Right kidney (tissue), 9 donors: ENCODE results near the gene FAM200C.
"Not testable (repeated sequence)": the region's sequence is repeated elsewhere in the genome, so short reads cannot be mapped to it uniquely, and the experiment has no call there.

Experiments used
- DNase-seq: peaks from one replicate; pipeline ENCODE4 v3.0.0-alpha.2; 2016
- long read RNA-seq, 8 donors: transcript quantifications; one replicate each; lab custom pipeline, GENCODE V29; 2026

Gene FAM200C
- long read RNA-seq, donor 1, transcript ZBED8-201 (2 exons, 2,851 nt): major isoform, 11 of 11 reads
- long read RNA-seq, donor 1, partial matches to known transcripts: 0 of 11 reads
- long read RNA-seq, donor 1, other reads (novel, unspliced or antisense): 0 of 11 reads
- long read RNA-seq, donor 2, transcript ZBED8-201 (2 exons, 2,851 nt): major isoform, 6 of 6 reads
- long read RNA-seq, donor 2, partial matches to known transcripts: 0 of 6 reads
- long read RNA-seq, donor 2, other reads (novel, unspliced or antisense): 0 of 6 reads
- long read RNA-seq, donor 3, partial matches to known transcripts: 0 of 4 reads
- long read RNA-seq, donor 3, other reads (novel, unspliced or antisense): 0 of 4 reads
- long read RNA-seq, donor 4, partial matches to known transcripts: 11 of 15 reads
- long read RNA-seq, donor 4, other reads (novel, unspliced or antisense): 0 of 15 reads
- long read RNA-seq, donor 5, transcript ZBED8-201 (2 exons, 2,851 nt): major isoform, 6 of 6 reads
- long read RNA-seq, donor 5, partial matches to known transcripts: 0 of 6 reads
- long read RNA-seq, donor 5, other reads (novel, unspliced or antisense): 0 of 6 reads
- long read RNA-seq, donor 6, transcript ZBED8-201 (2 exons, 2,851 nt): major isoform, 7 of 7 reads
- long read RNA-seq, donor 6, partial matches to known transcripts: 0 of 7 reads
- long read RNA-seq, donor 6, other reads (novel, unspliced or antisense): 0 of 7 reads
- long read RNA-seq, donor 7, transcript ZBED8-201 (2 exons, 2,851 nt): major isoform, 8 of 8 reads
- long read RNA-seq, donor 7, partial matches to known transcripts: 0 of 8 reads
- long read RNA-seq, donor 7, other reads (novel, unspliced or antisense): 0 of 8 reads
- long read RNA-seq, donor 8, partial matches to known transcripts: 10 of 13 reads
- long read RNA-seq, donor 8, other reads (novel, unspliced or antisense): 0 of 13 reads

- peak; percentile 98 for DNase-seq
Observed at GRCh38 chr5:160399402-160400353, at the start of gene FAM200C. FAM200C (minus strand) TSS chr5:160400054; CDS start chr5:160395490, 4,564 bp downstream.

DNA sequence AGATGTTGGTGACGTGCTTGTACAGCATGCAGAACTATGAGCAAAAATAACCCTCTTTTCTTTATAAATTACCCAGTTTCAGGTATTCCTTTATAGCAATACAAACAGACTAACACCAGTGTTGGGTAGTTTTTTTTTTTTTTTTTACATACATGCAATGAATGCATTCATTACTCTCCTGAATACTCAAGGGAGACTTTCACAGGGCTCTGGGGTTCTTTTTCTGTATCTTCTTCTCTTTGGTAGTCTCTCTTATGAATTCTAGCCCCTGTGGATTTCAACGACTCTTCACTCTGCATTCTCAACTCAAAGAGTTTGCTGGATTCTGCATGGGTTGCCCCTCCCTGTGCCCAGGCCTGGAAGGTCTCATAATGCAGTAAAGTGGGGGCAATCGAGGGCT lies 49.6 kb upstream of the FAM200C start:
- DNase-seq: no peak

GRCh38 chr5:160448886-160449285 lies 49.0 kb upstream of the FAM200C start:
- DNase-seq: no peak

- DNase-seq: no peak
Observed at GRCh38 chr5:160445751-160446150, 45.9 kb upstream of the FAM200C start.

- DNase-seq: no peak
Observed at GRCh38 chr5:160445132-160445531, 45.3 kb upstream of the FAM200C start.

- DNase-seq: no peak
Observed at GRCh38 chr5:160444407-160444806, 44.6 kb upstream of the FAM200C start.

GRCh38 chr5:160442824-160443431 lies 43.1 kb upstream of the FAM200C start:
- no peak for DNase-seq

DNA sequence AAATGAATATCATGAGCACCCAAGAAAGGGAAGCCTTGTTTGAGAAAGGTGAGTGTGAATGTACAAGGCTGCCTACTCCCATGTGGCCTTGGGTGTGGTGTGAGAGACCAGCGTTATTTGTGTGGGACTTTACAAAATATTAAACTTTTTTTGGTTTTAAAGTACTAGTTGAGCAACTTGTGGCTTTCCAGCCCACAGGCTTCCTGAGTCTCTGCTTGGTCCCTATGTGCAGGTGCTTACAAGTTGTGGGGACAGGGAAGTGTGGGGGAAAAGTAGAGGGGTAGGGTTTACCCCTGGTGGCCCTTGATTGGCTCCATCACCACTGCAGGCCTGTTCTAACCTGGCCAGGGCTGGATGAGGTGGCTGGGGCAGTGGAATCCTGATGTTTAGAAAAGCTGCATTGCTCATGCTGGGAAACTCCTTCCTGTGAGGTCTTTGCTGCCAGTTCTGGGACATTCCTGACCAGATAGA lies 41.5 kb upstream of the FAM200C start:
- DNase-seq: no peak

DNA sequence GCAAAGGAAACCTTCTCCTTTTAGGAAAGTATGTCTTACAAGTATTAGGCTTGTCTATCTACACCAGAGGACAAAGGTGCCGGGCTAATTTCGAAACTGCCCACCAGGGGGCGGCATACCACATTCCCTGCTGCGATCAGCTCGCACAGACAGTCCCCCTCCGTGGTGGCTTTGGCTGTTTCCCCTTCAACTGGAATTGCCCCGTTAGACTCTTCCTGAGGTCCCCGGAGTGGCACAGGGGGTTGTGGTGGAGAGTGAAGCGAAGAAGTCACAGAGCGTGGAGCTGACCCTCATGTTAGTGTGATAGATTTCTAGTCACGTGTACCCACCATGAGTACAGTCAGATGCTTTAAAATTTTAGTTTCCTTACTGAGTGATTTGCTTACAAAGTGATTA lies 39.3 kb upstream of the FAM200C start:
- DNase-seq: peak; percentile 81

DNA sequence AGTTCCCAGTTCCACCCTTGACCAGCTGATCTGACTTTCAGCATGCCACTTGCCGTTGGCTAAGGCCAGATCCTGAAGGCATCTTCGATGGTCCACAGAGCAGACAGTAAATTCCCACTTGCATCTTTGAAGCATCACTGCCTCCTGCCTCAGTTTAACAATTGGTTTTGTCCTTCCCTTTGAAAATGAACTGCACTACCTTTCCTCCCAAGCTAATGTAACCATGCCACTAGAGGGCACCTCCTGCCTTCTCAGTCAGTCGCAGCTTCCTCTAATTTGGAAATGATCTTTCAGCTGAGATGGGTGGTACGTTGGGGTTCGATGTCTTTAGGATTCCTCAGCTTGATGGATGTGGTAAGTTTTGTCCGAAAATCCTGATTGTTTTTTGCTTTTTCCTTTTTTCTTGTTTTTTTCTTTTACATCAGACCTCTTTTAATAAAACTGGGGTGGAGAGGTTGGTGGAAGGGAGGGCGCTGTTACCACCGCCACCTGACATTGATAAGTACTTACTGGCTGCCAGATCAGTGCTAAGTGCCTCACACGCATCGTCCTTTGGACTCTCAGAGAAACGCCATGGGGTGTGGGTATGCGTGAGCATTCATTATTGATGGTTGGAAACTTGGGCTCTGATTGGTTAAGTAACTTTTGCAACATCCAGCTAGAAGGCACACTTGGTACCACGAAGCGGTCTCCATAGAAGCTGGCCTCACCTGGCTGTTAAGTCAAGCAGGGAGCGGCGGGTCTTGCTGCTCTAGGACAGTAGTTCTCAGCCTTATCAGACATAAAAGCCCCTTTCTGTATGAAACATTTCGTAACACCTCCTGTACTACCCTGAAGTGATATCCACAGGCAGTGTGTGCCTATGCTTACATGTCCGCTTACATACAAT lies 38.7 kb upstream of the FAM200C start:
- DNase-seq: peak; percentile 71

GRCh38 chr5:160437271-160437670 lies 37.4 kb upstream of the FAM200C start:
- no peak for DNase-seq

- not testable (repeated sequence) for DNase-seq
Observed at GRCh38 chr5:160436661-160437060, 36.8 kb upstream of the FAM200C start.

DNA sequence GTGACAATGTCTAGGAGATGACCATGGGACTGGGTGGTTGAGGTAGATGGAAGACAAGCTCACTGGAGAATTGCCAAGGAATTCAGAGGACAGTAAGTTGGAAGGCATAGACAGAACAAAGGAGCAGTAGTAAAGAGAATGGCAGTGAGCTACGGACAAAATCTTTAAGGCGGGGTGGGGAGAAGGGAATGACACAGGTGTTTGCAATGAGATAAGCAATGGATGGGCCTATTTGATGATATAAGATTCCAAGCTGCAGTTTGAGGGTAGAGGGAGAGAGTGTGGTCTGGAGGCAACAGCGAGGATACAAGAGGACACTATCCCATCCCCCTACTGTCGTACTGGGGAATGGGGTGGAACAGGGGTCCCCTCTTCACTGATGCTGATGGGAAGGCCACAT lies 36.2 kb upstream of the FAM200C start:
- no peak for DNase-seq

DNA sequence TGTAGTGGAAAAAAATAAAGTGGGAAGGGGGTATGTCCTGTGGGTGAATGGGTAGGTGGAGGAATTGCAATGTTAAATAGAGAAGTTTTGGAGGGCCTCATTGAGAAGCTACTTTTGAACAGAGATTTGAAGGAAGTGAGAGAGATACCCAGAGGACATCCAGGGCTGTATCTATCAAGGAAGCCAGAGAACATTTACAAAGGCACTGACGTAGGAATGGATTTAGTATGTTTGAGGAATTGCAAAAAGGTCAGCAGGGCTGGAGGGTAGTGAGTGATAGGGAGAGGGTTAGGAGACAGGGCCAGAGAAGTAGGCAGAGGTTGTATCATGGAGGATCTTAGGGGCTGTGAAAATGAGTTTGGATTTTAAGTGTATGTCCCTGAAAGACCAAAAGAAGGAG lies 35.7 kb upstream of the FAM200C start:
- DNase-seq: no peak

DNA sequence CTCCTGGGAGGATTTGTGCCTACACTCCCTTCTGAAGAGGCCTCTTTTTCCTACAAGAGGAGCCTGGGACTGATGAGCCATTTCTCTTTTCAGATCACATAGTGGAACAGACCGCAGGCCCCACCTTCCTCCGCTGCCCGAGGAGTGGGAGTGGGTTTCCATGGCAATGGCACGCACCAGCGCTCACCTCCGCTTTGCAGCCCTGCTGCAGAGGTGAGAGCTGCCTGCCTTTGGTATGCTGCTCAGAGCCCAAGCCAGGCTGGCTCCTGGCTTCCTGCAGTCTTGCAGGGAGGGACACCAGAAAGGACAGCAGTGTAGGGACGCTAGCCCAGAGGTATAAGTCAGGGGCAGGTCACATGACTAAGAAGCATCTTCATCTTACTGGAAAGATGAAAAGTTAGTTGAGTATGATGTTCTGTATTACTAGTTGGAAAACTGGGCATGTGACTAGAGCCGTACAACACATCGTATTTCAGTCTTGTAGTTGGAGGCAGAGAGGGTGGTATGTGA lies 34.2 kb upstream of the FAM200C start:
- DNase-seq: peak; percentile 75

GRCh38 chr5:160432787-160433186 lies 32.9 kb upstream of the FAM200C start:
- no peak for DNase-seq

GRCh38 chr5:160432196-160432595 lies 32.3 kb upstream of the FAM200C start:
- no peak for DNase-seq

- DNase-seq: no peak
Observed at GRCh38 chr5:160427607-160428006, 27.8 kb upstream of the FAM200C start.

DNA sequence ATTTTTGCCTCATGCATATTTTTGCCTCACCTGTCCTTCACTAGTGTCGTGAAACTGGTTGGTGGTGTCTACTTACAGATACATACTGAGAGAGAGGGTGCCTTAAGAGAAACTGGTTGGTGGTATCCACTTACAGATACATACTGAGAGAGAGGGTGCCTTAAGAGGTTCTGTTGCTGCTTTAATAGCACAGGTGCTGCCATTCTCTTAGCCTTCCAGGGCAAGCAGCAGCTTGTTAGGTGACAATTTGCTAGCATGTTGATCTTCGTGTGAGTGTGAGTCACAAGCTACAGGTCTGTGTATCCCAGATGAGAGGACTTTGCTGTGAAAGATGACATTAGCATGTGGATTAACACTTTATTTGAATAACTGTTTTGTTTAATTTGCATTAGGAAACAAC lies 23.2 kb upstream of the FAM200C start:
- no peak for DNase-seq

GRCh38 chr5:160421625-160422258 lies 21.9 kb upstream of the FAM200C start, which contains the start of gene PTTG1:
PTTG1 (plus strand) TSS chr5:160421855; CDS start chr5:160422313, 458 bp downstream.
- DNase-seq: peak; percentile 75
